BE2C (cell line): ENCODE results near the gene TERF2IP.

Experiments
- DNase-seq: peaks from one replicate; pipeline ENCODE4 v3.0.0-alpha.2; 2020
- H3K27me3 ChIP-seq: fragments of 250-450 bp; sonication (Bioruptor Pico); 2 replicates; pipeline ENCODE4 v1.5.1; 2020; ENCODE audit warnings: mild to moderate bottlenecking
- H3K36me3 ChIP-seq: fragments of 250-450 bp; sonication (Bioruptor Pico); 2 replicates; pipeline ENCODE4 v1.5.1; 2020; ENCODE audit warnings: mild to moderate bottlenecking
- H3K4me1 ChIP-seq: fragments of 250-450 bp; sonication (Bioruptor Pico); 2 replicates; pipeline ENCODE4 v1.5.1; 2020
- H3K4me3 ChIP-seq: 2 replicates; pipeline ENCODE4 v1.5.1; 2011; ENCODE audit warnings: low read depth, low read length
- H3K9me3 ChIP-seq: fragments of 250-450 bp; sonication (Bioruptor Pico); 2 replicates; pipeline ENCODE4 v1.5.1; 2020
- CTCF ChIP-seq: IDR thresholded peaks from 2 replicates; pipeline ENCODE4 v1.5.1; 2012; ENCODE audit warnings: mild to moderate bottlenecking, low read depth, low read length

TERF2IP gene

GRCh38 chr16:75615619-75616018, 32.0 kb upstream of the TERF2IP start:
- no peaks in the 10 kb centered on the region for H3K9me3 ChIP-seq
- no peak for TF ChIP-seq CTCF
- no peaks in the 10 kb centered on the region for H3K4me1 ChIP-seq
- peaks cover 33% of the 10 kb centered on the region for H3K36me3 ChIP-seq
- no peak for DNase-seq
- H3K4me3 ChIP-seq: no peak overlapping the region
- H3K27me3 ChIP-seq: no peaks in the 10 kb centered on the region

DNA sequence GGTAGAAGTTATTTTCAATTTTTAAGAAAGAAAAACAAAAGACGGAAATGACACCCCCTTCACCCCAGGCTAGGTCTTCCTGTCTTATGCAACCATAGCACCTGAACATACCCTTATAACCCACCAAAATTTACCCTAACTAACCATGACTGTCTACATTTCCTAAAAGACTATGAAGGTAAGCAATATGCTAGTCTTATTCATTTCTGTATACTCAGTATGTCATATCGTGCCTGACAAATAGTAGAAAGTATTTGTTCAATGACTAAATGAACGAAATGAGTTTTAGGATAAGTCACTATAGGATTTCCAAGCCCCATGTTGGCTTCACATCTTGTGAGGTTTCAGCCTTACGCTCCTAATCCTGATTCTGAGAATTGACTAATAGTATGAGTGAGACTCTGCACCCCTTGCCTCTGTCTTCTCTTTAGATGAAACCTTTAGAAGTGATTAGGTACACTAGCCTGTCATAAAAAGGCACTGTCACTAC, 31.0 kb upstream of the TERF2IP start:
- Histone ChIP-seq H3K9me3 (no peaks in the 10 kb centered on the region), H3K4me3 (no peak overlapping the region), H3K36me3 (peaks cover 26% of the 10 kb centered on the region), H3K4me1 (no peaks in the 10 kb centered on the region), H3K27me3 (no peaks in the 10 kb centered on the region)
- no peak for TF ChIP-seq CTCF
- no peak for DNase-seq

DNA sequence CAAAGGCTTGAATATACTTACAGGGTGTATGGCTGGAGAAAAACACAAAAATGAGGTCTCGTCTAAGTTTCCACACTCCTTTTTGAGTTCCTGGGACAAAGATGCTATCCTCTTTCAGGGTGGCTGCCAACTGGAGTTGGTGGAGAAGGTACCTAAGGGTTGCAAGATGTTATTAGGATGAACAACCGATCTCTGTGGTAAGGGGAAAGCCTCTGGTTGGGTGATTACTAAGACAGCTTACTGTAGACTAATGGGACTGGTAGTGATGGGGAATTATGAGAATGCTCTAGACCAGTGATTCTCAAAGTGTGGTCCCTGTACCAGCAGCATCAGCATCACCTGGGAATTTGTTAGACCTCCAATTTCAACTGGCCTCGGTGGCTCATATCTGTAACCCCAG, 30.5 kb upstream of the TERF2IP start:
- H3K27me3 ChIP-seq: no peaks in the 10 kb centered on the region

GRCh38 chr16:75618780-75619179, 28.8 kb upstream of the TERF2IP start:
- H3K36me3 ChIP-seq: peaks cover 11% of the 10 kb centered on the region
- no peaks in the 10 kb centered on the region; the same call in 1 of the 2 replicates for H3K4me1 ChIP-seq
- no peak for TF ChIP-seq CTCF
- no peaks in the 10 kb centered on the region for H3K27me3 ChIP-seq
- H3K9me3 ChIP-seq: no peaks in the 10 kb centered on the region
- no peak overlapping the region for H3K4me3 ChIP-seq
- no peak for DNase-seq

More for the DNA sequence above, 30.5 kb upstream of the TERF2IP start:
- Histone ChIP-seq H3K4me3 (no peak overlapping the region), H3K4me1 (no peaks in the 10 kb centered on the region; the same call in 1 of the 2 replicates), H3K36me3 (peaks cover 21% of the 10 kb centered on the region), H3K9me3 (no peaks in the 10 kb centered on the region)
- TF ChIP-seq CTCF: no peak
- DNase-seq: no peak

DNA sequence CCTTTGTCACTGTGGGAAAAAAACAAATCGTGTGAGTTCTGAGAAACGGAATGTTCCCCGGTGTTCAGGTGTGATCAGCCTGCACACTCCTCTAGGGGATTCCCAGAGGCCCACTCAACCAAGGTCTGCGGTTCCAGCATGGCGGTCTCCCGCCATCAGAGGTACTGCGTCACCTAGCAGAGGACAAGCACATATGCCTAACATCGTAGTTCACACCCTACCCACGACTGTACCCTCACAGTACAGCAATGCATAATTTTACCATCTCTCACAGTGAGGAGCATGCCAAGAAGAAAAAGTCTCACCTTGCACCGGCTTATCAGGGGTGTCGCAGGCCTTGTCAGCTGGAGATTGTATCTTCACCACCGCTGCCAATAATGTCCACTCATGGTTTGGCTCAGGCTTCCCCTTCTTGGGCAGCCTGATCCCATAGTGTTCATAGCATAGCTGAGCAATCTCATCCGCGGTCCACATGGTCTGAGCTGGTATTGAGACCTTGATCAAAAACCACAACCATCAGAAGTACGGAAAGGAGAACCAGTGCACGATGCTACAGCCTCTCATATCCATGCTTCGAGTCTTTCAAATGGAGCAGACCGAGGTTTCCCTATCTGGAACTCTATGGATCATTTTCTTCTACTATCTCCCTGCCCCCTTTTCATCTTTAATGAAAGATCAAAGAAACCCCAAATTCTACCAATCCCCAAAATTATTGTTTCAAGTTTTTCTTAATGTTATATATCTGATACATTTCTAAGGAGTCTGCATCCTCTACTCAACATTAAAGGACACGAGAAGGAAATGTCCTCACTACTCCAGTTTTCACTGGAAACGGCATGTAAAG, 27.0 kb upstream of the TERF2IP start:
- Histone ChIP-seq H3K36me3 (peaks cover 6% of the 10 kb centered on the region), H3K4me3 (no peak overlapping the region), H3K4me1 (no peaks in the 10 kb centered on the region; the same call in 1 of the 2 replicates), H3K27me3 (no peaks in the 10 kb centered on the region), H3K9me3 (no peaks in the 10 kb centered on the region)
- no peak for TF ChIP-seq CTCF
- DNase-seq: no peak

GRCh38 chr16:75621170-75621477, 26.4 kb upstream of the TERF2IP start:
- DNase-seq: no peak
- H3K36me3 ChIP-seq: peaks cover 11% of the 10 kb centered on the region
- H3K4me1 ChIP-seq: no peaks in the 10 kb centered on the region; the same call in 1 of the 2 replicates
- no peak overlapping the region for H3K4me3 ChIP-seq
- no peaks in the 10 kb centered on the region for H3K9me3 ChIP-seq
- H3K27me3 ChIP-seq: no peaks in the 10 kb centered on the region
- peak; percentile 76 for TF ChIP-seq CTCF
